ENCODE data around the gene HOXD12.
A peak's percentile ranks its signal among the peaks of the same experiment; 100 is the strongest.

Gene HOXD12

DNA sequence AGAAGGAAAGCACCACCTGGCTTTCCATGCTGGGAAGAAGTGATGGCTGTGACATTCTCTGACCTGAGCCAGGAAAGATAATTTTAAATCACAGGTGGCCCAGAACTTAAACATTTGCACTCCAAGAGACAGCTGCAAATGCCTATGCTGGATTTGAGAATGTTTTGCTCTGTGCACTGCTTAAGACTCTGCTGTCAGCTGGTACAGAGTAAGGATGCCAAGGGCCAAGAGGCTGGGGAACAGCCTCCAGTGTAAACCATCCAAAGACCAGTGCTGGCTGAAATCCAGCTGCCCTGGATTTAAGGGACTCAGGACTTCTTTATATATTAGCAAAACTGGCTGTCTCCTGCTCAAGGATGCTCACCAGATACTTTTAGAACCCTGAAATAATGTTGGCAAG lies 33.8 kb downstream of the HOXD12 start:
- DNase-seq: no peak

DNA sequence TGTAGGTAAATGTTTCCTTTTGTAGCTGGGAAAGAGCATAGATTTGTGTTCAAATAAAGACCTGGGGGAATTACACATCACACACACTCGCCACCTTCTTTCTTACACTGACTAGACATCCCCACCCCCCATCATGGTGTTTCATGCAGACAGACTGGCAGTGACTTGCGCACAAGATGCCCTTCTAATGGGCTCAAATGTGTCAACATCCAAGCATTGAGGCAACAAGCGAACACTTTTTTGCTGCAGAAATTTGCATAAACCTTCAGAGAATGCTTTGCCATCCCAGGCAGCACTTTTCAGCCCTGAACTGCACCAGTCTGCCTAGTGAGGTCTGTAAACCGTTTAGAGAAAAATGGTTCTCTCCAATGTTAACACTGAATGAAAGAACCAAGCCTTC lies 34.4 kb downstream of the HOXD12 start:
- DNase-seq: no peak

DNA sequence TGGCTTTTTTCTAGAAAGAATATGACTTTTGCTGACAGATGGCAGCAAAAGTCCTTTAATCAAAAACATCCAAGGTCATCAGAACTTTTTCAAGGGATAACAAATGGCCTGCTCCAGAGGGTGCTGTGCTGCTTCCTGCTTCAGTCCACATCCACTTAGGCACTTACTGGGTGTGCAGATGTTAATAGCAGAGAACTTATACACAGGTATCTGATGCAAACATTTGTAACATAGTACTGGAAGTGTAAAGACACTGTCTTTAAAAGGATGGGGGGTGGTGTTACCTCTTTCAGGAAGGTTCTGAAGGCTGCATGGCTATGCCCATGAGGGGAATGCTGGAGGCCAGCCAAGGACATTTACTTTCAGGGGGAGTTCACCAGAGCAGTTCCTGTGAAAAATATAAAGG lies 35.4 kb downstream of the HOXD12 start:
- DNase-seq: no peak

- DNase-seq: no peak
These were observed 37.0 kb downstream of the HOXD12 start for GRCh38 chr2:176136374-176137251.

DNA sequence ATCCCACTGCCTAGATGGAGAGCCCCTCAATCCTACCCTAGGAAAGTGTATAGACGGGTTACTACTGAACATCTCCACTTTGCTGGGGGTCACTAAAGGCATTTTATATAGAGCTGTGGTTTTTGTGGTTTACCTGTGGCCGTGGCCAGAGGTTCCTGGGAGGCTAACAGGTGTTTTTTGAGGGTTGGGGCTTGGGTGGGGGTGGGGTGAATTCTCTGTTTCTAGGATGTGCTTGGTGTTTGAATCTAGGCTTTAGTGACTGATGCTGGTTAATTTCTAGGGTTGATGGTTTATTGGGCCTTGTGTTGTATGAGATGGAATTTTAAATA lies 37.6 kb downstream of the HOXD12 start:
- no peak for DNase-seq

DNA sequence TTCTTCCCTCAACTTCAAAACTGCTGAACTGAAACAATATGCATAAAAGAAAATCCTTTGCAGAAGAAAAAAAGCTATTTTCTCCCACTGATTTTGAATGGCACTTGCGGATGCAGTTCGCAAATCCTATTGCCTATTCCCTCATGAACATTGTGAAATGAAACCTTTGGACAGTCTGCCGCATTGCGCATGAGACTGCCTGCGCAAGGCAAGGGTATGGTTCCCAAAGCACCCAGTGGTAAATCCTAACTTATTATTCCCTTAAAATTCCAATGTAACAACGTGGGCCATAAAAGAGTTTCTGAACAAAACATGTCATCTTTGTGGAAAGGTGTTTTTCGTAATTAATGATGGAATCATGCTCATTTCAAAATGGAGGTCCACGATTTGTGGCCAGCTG lies 38.3 kb downstream of the HOXD12 start:
- DNase-seq: no peak

DNA sequence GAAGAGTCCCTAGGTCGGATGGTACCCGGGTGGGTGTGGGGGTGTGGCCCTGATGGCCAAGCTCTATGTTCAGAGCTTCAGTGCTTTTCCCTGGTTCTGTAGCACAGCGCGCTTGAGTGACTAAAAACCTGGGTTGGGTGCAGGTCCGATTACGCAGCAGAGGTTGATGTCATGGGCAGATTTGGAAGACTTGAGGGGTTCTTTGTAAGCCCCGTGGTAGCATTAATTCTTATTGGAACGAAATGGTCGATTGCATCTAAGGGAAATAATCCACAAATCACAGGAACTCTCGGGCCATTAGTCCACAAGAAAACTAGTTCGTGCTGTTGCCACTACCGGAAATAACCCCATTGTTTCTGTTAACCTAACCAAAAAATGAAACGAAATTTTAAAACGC lies 38.9 kb downstream of the HOXD12 start:
- no peak for DNase-seq

DNA sequence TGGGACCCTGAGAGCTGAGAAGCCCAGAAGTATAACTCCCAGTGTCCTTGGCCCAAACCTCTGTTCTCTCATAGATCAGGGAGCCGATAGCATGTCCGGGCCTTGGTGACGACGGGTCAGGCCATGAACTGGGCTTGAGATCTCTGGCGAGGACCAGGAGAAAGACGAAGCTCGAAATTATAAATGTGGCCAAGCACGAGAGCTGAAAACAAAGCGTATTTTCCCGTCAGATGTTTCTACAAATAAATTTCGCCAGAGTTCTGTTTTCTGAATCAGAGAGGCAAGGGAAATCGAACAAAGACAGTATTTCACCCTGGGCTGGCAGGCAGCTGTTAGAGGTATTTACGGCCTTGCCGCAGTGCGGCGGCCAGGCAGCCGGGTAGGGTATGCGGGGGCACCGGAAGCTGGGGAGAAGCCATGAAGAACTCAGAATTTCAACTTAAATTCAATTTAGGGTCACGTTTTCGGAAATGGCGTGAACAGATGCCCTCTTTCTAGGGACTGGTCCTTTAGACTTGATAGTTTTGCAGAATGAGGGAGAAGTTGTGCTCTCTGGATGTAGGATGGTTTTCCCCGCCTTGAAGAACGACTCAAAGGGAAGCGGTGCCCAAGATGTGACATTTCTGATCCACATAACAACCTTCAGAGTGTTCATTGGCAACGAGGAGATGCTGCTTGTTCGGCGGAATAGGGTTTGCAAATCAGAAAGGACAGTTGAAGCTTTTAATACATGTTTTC lies 39.5 kb downstream of the HOXD12 start:
- no peak for DNase-seq

DNA sequence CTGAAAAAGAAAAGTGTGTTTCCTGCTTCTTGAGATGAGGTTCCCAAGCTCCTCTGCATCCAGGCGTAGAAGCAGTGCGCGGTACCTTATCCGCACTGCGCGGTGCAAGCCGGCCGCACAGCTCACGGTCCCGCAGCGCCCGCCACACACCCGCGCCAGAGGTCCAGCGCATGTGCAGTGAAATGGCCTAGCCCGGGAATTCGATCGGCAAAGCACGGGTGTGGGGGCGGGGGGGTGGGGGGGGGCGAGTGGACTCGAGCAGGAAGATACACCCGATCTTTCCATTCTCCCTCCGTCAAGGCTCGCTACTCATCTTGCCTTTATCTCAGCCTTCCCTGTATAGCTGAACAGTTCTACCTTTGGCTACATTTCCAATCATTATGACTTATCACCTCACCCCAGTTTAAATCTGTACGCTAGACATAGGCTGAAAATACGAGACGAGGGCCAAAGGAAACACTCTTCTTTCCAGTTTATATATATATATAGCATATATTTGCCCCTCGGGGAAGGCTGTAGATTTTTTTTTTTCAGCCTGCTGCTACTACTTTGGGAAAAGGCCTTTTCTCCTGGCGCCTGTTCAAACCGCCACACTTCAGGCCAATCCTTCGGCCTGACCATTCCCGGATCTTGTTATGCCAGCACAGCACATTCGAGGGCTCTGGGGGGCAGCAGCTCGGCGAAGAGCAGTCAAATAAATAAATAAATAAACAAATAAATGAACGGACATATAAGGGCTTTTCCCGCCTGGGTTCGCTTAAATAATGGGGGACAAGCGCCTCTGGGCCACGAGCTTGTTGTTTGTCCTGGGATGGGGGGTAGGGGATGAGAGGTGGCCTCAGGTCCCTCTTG lies 40.3 kb downstream of the HOXD12 start:
- no peak for DNase-seq

DNA sequence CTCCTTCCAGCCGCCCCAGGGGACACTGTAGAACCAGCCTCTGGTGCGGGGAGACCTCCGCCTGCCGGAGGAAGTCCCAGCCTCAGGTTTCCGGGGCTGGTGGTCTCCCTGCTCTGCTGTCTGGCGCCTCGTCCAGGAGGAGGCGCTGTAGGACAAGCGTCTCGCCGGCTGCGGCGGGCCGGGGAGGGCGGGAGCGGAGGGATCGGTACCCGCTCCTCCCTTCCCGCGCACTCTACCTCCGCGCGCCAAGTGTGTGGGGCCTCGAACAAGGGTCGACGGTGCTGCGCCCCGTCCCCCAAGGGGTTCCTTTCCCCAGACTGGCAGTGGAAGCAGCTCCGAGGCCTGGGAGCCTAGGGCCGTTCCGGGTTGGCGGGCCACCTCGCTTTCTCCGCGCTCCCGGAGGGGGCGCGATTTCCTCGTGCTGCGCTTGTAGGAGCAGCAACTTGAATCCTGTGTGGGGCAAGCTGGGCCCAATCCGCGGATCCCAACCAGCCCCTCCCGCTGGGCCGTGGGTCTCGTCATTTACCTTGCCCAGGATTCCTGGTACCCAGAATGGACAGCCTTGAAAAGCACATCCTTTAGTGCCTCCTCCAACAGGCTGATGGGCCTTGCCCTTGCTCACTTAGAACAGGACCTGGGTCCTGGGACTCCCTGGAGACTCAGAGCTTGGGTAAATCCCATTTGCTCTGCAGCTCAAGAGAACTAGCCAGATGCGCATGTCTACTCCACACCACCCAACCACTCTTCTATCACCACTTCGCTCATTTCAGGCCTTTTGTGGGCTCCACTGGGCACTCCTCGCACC lies 41.1 kb downstream of the HOXD12 start:
- DNase-seq: peak; percentile 53 to 59

- no peak for DNase-seq
These were observed 42.7 kb downstream of the HOXD12 start for GRCh38 chr2:176142281-176142680.

- DNase-seq: no peak
These were observed 45.7 kb downstream of the HOXD12 start for GRCh38 chr2:176145085-176145969.

- no peak for DNase-seq
These were observed 46.5 kb downstream of the HOXD12 start for GRCh38 chr2:176146101-176146500.

GRCh38 chr2:176146645-176147044 lies 47.0 kb downstream of the HOXD12 start:
- DNase-seq: no peak

DNA sequence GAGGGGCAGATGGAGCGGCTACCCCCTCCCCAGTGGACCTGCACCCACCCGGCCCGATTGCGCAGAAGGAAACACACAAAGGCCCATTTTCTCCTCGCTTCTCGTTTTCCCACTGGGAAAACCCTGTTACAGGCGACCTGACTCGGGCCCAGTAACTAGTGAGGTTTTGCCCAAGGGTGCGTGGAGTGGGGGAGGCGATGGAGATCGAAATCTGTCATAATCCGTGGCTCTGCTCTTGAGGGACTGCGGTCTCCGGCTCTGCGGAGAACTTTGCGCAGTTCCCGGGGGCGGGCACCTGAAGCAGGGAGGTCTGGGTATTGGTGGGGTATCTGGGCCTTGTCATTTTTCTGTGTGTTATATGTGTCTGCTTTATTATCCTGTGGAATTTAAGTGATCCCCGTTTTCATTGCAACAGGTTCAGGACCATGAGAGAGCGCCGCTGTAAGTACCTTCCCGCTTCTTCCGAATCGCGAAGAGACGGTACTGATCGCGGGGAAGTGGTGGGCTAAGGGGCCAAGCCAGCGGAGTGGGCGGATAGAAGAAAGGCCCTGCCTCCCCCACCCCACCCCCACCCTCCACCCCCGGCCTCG lies 47.7 kb downstream of the HOXD12 start:
- no peak for DNase-seq

GRCh38 chr2:176147800-176148496 lies 48.4 kb downstream of the HOXD12 start:
- DNase-seq: no peak

DNA sequence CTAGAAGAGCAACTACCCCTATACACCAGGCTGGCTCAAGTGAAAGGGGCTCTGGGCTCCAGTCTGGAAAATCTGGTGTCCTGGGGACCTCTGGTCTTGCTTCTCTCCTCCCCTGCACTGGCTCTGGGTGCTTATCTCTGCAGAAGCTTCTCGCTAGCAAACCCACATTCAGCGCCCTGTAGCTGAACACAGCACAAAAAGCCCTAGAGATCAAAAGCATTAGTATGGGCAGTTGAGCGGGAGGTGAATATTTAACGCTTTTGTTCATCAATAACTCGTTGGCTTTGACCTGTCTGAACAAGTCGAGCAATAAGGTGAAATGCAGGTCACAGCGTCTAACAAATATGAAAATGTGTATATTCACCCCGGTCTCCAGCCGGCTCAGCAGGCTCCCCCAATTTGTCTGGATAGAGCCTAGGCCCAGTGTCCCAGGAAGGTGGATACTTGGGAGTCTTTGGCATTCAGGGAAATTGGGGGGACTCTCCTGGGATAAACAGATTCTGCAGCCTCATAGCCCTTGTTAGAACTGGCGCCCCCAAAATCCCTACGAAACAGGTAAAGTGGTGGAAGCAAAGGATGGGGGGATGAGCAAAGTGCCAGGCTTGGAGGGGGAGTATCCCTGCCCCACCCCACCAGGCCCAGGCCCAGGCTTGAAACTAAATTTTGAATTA lies 49.3 kb downstream of the HOXD12 start:
- no peak for DNase-seq

- DNase-seq: no peak
These were observed 49.9 kb downstream of the HOXD12 start for GRCh38 chr2:176149481-176149938.

DNA sequence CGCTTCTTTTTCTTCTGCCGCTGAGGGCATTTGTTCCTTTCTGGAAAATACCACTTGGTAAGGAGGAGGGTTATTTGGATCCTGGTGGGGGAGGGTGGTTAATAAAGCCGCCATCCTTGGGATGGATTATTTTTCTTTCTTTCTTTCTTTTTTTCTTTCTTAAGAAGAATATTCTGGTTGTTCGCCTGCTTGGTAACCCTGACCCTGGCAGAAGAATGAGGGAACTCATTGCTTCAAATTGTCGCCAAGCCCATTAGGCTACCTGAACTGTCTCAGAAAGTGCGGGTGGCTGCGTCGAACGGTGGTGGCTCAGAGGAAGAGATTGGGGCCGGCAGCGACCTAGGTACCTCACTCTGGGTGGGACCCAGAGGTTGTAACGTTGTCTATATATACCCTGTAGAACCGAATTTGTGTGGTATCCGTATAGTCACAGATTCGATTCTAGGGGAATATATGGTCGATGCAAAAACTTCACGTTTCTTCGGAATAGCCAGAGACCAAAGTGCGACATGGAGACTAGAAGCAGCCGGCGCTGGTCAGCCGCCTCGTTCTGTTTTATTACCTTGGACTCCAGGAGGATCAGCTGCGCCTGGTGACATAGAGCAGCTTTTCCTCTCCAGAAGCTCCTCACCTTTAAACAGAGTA lies 50.5 kb downstream of the HOXD12 start:
- no peak for DNase-seq
